Calu3 (cell line): ENCODE data around the gene BCAS1. TPM values are rescaled to one million over a fixed set of nuclear protein-coding genes. Genes with fewer than 3 reads are reported as not detected.

Source experiments
- BruUV-seq: library from RNA; stranded (reverse); fragments of 400-500 nt; replicated peaks from 2 replicates; lab custom pipeline; 2021; lab: Mats Ljungman, UMichigan
- CTCF ChIA-PET: fragments of 300-600 bp; sonication (Branson Sonifier 250); formaldehyde crosslinking; loops from one replicate; lab custom pipeline; 2022; ENCODE audit warnings: antibody characterized with exemption; lab: Charles Lee
- DNase-seq: peaks from one replicate; pipeline ENCODE4 v3.0.0; 2022
- H3K27ac Mint-ChIP-seq: one replicate; pipeline ENCODE4 v1.8.0; 2022; ENCODE audit warnings: mixed read lengths; ENCODE audit not compliant: unreplicated experiment
- H3K27me3 Mint-ChIP-seq: one replicate; pipeline ENCODE4 v1.8.0; 2022; ENCODE audit warnings: mixed read lengths; ENCODE audit not compliant: unreplicated experiment
- H3K36me3 Mint-ChIP-seq: one replicate; pipeline ENCODE4 v1.8.0; 2022; ENCODE audit warnings: mild to moderate bottlenecking, moderate library complexity, mixed read lengths; ENCODE audit not compliant: insufficient read depth, unreplicated experiment
- H3K4me1 Mint-ChIP-seq: one replicate; pipeline ENCODE4 v1.8.0; 2022; ENCODE audit warnings: mild to moderate bottlenecking, low read depth, mixed read lengths; ENCODE audit not compliant: unreplicated experiment
- H3K4me3 Mint-ChIP-seq: one replicate; pipeline ENCODE4 v1.8.0; 2022; ENCODE audit warnings: mild to moderate bottlenecking, low read depth, moderate library complexity, mixed read lengths; ENCODE audit not compliant: unreplicated experiment
- H3K9me3 Mint-ChIP-seq: one replicate; pipeline ENCODE4 v1.8.0; 2022; ENCODE audit warnings: low read depth, mixed read lengths; ENCODE audit not compliant: unreplicated experiment
- intact Hi-C: fragments of 100-400 bp; cut with micrococcal nuclease; formaldehyde crosslinking; loops from one replicate; pipeline ENCODE4 v1.10.0; 2022; ENCODE audit not compliant: unreplicated experiment
- total RNA-seq: library from RNA; stranded (reverse); gene quantifications from 2 replicates; pipeline ENCODE4 v1.2.3, GENCODE V29; 2022
- TF ChIP-seq, protein P1 (sequence below): fragments of 200-600 bp; IDR thresholded peaks from one replicate; pipeline ENCODE4 v1.8.0; 2022; ENCODE audit warnings: antibody characterized with exemption; ENCODE audit not compliant: unreplicated experiment

Gene BCAS1
- total RNA-seq, 1 experiment from 2014 or later, result 11.1 TPM

GRCh38 chr20:54079652-54080051, 9.3 kb upstream of the BCAS1 start:
- Mint-ChIP-seq H3K9me3 (peaks cover 3% of the 10 kb centered on the region), H3K36me3 (no peaks in the 10 kb centered on the region), H3K27ac (no peak overlapping the region), H3K27me3 (no peaks in the 10 kb centered on the region), H3K4me1 (no peaks in the 10 kb centered on the region), H3K4me3 (no peak overlapping the region)
- intact Hi-C loops, result no loop called here
- CTCF ChIA-PET, result no interaction called here
- TF ChIP-seq, protein P1, sequence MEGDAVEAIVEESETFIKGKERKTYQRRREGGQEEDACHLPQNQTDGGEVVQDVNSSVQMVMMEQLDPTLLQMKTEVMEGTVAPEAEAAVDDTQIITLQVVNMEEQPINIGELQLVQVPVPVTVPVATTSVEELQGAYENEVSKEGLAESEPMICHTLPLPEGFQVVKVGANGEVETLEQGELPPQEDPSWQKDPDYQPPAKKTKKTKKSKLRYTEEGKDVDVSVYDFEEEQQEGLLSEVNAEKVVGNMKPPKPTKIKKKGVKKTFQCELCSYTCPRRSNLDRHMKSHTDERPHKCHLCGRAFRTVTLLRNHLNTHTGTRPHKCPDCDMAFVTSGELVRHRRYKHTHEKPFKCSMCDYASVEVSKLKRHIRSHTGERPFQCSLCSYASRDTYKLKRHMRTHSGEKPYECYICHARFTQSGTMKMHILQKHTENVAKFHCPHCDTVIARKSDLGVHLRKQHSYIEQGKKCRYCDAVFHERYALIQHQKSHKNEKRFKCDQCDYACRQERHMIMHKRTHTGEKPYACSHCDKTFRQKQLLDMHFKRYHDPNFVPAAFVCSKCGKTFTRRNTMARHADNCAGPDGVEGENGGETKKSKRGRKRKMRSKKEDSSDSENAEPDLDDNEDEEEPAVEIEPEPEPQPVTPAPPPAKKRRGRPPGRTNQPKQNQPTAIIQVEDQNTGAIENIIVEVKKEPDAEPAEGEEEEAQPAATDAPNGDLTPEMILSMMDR, result no peak
- no peak for DNase-seq
- BruUV-seq, result no TSS peak

DNA sequence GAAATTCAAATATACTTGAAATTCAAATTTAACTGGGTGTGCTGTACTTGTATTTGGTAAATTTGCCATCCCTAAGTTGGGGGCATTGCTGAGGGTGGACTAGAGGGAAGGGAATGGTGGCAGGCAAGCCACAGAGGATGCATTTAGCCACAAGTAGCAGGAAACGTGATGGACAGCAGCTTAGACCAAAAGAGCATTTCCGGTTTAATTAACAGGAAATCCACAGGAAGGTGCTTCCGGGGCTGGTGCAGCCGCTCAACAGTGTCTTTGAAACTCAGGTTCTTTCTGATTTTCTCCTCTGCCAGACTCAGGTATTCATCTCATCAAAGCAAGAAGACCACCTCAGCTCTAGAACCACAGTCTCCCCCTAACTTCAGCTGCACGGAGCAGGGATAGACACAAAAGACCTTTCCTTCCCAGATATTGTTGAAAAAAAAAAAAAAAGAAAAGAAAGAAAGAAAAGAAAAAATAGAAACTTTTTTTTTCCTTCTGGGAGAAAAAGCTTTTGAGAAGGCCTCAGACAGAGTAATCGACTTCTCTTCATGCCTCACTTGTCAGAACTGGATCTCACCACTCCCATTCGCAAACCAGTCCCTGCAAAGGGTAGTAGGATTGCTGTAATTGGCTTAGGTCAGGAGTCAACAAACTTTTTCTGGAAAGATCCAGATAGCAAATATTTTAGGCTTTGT, 8.0 kb upstream of the BCAS1 start:
- H3K27ac Mint-ChIP-seq, result no peak overlapping the region
- H3K4me3 Mint-ChIP-seq, result no peak overlapping the region
- BruUV-seq, result no TSS peak
- no peak for DNase-seq
- CTCF ChIA-PET, result interaction anchor here (0.7 kb wide), 1 partner anchor 11 kb away, joined by 3 read pairs; no protein-coding TSS in a partner anchor
- H3K4me1 Mint-ChIP-seq, result no peaks in the 10 kb centered on the region
- H3K9me3 Mint-ChIP-seq, result no peaks in the 10 kb centered on the region
- H3K27me3 Mint-ChIP-seq, result no peaks in the 10 kb centered on the region
- H3K36me3 Mint-ChIP-seq, result no peaks in the 10 kb centered on the region
- intact Hi-C loops, result no loop called here
- TF ChIP-seq, protein P1, result no peak

DNA sequence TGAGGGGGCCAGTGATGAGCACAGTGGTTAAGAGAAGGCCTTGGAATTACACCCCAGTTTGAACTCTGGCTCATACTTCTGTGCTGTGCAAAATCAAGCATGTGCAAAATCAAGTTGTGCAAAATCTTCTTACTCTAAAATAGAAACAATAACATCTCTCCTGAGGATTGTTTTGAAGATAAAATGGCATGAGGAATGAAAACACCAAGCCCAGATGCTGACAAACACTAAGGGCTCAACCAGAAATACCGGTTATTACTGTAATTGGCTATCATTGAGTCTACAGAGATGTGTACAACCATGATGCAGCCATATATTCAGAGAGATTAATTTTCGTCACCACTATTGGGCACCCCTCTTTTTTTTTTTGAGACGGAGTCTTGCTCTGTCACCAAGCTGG, 5.9 kb upstream of the BCAS1 start:
- BruUV-seq, result no TSS peak
- no peak for DNase-seq
- Mint-ChIP-seq H3K4me1 (peaks cover under 1% of the 10 kb centered on the region), H3K9me3 (no peaks in the 10 kb centered on the region), H3K27ac (no peak overlapping the region), H3K36me3 (no peaks in the 10 kb centered on the region), H3K4me3 (no peak overlapping the region), H3K27me3 (no peaks in the 10 kb centered on the region)
- intact Hi-C loops, result no loop called here
- TF ChIP-seq, protein P1, result no peak
- CTCF ChIA-PET, result no interaction called here

DNA sequence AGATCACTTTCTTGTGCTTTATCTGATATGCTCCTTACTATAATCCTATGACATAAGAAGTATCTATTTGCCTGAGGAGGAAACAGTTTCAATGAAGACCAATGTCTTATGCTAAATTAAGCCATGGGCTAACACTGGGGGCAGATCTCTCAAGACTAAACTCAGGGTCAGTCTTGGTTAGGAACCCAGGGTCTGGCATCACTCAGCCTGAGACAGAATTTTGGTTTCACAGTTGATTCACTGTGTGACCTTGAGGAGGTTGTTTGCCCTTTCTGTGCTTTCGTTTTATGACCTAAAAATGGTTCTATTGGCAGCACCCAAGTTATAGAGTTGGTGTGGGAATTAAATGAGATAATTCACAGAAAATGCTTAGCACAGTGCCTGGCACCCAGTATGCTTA, 4.9 kb upstream of the BCAS1 start:
- Mint-ChIP-seq H3K4me3 (no peak overlapping the region), H3K9me3 (no peaks in the 10 kb centered on the region), H3K36me3 (peaks cover 5% of the 10 kb centered on the region), H3K27ac (no peak overlapping the region), H3K27me3 (no peaks in the 10 kb centered on the region), H3K4me1 (peaks cover 10% of the 10 kb centered on the region)
- TF ChIP-seq, protein P1, result no peak
- no TSS peak for BruUV-seq
- CTCF ChIA-PET, result no interaction called here
- intact Hi-C loops, result no loop called here
- DNase-seq, result no peak
